Stimulated activated CD4-positive, alpha-beta T cell treated with anti-CD3 and anti-CD28 coated beads, TNF-alpha, amount 100 ng/mL, for 48 hours (primary cell): ENCODE results near the gene RXFP2.

ENCODE experiments used
- DNase-seq, 3 donors: peaks; one replicate each; pipeline ENCODE4 v3.0.0-alpha.2; 2020; ENCODE audit warnings: low read depth in 3 of 3

Gene RXFP2, protein sequence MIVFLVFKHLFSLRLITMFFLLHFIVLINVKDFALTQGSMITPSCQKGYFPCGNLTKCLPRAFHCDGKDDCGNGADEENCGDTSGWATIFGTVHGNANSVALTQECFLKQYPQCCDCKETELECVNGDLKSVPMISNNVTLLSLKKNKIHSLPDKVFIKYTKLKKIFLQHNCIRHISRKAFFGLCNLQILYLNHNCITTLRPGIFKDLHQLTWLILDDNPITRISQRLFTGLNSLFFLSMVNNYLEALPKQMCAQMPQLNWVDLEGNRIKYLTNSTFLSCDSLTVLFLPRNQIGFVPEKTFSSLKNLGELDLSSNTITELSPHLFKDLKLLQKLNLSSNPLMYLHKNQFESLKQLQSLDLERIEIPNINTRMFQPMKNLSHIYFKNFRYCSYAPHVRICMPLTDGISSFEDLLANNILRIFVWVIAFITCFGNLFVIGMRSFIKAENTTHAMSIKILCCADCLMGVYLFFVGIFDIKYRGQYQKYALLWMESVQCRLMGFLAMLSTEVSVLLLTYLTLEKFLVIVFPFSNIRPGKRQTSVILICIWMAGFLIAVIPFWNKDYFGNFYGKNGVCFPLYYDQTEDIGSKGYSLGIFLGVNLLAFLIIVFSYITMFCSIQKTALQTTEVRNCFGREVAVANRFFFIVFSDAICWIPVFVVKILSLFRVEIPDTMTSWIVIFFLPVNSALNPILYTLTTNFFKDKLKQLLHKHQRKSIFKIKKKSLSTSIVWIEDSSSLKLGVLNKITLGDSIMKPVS

DNA sequence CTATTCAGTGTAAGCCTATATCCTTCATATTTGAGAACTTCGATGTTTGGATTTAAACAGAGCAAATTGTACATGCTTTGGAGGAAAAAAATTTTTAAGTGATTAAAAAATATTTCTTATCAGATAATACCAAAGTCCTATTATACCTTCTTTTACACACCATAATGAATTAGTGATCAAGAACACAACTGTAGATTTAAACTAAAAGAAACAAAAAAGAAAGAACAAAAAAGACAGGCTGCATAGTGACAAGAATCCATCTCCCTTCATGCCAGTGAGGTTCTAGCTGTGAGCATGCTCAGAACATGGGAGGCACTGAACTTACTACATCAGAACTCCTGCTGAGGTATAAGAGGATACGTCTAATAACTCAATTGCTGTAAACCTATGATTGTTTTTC, at the start of gene RXFP2:
Gene RXFP2, plus strand, starts transcription at position 301 of the 400 bp plus-strand sequence. Its CDS starts 87 bp downstream, at position 388.
- no peak for DNase-seq

DNA sequence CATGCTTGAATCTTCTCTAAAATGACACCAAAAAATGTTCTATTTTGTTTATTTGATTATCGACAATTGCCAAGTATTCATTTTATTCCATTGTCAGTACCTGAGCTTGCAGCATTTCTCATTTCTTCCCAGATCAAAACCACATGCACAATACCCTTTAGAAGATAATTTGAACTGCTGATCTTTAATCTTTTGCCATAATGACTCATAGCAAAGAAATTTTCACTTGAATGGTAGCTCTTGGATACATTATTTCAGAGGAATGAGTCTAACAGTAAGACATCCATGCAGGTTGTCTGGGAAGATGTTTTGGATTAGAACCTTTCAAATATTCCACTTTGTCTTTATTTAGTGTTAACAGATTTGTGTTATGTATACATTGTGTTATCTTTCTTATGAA, 42.0 kb upstream of the RXFP2 start:
- no peak for DNase-seq

DNA sequence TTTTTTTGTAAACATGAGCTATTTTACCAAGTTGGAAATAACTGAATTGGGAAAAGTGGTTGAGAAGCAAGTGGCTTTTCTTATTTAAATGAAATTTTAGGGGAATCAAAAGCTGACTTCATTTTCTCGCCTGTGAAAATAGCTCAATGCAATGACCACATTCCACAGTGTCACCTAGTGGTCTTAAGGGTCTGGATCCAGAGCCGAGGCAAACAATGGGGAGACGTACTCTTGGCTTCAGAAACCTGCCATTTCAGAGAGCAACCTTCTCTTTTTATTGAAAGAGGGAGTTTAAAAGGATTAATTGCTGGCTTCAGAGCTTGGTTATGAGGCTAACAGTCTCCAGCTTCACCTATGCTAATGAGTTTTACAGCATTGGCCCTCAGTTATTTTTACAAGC, 39.7 kb upstream of the RXFP2 start:
- DNase-seq: no peak

DNA sequence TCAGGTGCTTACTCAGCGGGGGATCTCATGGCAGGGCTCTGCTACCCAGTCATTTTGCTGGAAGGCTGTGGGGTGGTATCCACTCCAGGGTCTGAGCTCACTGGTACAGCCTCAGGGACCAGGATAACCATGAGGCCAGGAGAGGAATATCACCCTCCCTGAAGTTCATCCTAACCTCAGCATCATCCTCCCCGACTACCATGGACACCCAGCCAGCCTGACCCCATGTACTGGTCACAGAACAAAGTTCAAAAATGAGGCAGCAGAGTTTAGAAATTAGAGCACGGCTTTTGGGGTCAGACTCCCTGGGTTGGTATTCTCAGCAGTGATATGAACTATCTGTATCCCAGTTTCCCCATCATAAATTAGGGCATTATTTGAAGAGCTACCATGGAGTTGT, 35.5 kb upstream of the RXFP2 start:
- DNase-seq: no peak

DNA sequence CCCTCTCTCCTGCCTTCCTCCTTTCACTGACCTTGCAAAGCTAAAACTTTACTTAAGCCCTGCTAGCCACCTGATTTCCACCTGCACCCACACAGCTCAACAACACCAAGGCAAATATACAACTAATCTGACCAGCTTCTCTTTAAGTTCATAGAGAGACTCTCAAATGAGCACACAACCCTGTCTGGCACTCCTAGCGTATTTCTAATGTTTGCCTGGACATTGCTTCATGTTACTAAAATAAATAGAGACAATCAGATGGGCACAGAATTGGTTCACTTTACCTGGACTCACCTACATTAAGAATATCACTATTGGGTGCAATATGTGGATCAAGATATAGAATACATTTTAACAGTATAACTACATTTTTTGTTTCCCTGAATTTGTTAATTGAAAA, 33.2 kb upstream of the RXFP2 start:
- no peak for DNase-seq

DNA sequence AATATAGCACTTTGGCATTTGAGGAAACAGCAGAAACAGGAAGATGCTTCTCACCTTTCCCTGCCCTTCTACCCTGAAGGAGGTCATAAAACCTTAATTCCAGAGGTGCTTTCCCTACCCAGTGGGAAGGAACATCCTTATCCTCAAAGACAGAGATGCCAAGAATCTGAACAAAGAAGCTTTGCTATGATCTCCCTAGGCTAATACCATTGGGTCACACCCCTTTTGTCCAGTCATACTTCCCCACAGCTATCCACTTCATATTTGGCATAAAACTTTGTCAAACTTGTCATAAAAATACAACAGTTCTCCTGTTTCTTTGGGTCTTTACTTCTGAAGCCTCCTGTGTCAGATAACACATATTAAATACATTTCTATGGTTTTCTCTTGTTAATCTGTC, 21.7 kb upstream of the RXFP2 start:
- DNase-seq: no peak

DNA sequence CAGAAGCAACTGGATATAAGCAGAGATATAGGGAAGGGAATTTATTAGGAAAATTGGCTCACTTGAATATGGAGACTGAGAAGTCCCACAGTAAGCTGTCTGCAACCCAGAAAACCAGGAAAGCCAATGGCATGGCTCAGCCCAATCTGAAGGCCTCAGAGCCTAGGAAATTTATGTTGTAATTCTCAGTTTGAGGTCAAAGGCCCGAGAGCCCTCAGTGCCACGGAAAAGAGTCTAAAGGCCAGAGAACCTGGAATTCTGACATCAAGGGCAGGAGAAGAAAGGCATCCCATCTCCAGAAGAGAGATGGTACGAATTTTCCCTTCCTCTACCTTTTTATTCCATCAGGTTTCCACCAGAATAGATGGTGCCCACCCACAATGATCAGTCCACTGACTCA, 20.1 kb upstream of the RXFP2 start:
- DNase-seq: no peak

DNA sequence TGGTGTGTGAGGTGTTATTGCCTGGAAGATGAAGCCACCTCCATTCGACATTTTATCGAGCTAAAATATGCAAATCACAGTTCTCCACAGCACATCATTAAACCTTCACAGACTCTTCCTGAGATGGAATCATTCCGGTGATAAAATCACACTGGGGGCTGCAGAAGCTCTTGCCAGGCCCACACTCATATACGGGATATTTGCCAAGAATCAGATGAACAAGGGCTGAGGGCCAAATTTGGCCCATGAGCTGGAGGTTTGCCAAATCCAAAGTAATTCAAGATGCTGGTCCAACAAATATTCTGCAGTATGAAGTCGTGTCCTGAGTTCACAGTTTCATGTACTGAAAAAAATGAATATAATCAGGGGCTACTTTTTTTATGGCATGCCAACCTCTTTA, 16.7 kb upstream of the RXFP2 start:
- no peak for DNase-seq

DNA sequence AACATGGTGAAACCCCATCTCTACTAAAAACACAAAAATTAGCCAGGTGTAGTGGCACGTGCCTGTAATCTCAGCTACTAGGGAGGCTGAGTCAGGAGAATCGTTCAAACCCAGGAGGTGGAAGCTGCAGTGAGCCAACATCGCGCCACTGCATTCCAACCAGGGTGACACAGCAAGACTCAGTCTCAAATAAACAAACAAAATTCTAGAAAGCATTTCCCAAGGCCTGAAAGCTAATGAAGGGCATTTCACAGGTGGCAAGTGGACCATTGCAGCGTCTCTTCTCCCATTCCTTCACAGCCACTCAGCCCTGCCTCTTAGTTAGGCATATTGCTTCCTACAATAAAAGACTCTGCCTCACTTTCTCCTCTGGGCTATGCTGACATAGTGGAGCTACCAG, 13.5 kb upstream of the RXFP2 start:
- DNase-seq: no peak

DNA sequence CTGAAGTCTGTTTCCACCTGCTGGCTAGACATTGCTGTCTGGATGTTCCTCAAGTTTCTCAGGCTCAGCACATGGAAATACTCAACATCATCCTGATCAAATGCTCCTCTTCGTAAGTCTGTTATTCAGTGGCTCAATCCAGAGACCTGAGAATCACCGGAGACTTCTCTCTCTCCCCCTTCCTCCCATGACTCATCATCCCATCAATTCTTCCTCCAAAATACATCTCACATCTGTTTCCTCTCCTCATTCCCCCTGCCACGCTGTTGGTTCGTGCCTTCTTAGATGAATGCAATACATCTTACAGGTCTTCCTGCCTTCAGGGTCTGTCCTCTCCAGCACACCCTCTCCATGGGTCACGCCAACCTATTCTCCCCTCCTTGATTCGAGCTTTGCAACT, 7.4 kb upstream of the RXFP2 start:
- no peak for DNase-seq

DNA sequence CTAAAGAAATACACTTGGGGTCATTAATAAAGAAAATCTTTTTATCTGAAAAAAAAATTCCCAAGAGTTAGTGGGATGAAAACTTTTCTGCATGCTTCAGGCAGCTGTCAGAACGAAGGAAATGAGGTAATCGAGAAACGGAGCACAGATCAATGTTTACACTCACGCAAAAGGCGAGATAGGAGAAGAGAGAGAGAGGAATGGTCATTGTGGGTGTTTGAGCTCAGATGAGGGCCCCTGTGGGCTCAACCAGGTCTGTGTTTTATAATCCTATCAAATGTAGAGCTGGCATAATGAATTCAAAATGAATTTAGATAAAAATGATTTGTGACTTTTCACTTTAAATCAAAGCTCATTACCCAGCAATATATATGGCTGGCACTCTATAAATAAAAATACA, 6.3 kb upstream of the RXFP2 start:
- no peak for DNase-seq

DNA sequence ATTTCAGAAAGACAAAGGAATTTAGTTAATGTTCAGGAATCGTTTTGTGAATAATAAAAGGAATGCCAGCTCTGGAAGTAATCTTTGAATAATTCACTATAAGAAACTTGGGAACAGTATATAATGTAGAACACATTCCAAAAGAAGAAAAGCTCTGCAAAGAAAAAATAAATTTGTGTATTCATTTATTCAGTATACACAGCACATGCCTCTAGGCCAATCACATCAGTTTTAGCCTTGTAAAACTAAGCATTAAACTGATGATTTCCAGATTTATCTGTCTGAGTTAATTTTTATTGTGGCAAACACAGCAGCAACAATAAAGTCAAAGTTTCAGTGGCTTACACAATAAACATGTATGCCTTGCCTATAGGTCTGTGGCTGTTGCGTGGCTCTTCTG, 5.7 kb upstream of the RXFP2 start:
- no peak for DNase-seq

DNA sequence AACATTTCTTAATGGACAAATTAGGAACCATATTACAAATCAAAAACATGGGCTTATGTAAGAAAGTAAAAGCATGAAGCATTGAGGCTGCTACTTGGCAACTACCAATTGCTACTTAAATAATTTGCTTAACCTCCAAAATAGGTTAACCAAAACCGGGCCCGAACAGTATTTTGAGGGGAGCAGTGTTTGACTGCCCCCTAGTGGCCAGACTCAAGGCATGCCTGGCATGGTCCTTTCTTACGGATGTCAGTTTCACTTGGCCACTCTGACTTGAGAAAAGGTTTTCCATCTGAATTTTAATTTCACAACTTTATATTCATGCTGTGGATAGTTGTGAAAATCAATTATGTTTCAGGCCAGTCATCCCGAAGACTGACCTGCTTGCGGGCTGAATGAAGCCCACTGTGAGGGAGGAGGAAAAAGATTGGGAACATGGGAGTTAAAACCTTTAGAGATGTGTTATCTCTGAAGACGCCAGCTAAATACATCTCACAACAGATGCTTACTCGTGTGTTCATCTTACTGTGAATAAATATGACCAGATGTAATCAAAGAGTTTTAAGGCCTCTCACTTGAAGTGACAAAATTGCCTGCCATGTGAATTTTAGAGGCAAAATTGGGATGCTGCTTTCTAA, 2.9 kb downstream of the RXFP2 start:
- peak; percentile 37 to 49 (median 46) for DNase-seq

DNA sequence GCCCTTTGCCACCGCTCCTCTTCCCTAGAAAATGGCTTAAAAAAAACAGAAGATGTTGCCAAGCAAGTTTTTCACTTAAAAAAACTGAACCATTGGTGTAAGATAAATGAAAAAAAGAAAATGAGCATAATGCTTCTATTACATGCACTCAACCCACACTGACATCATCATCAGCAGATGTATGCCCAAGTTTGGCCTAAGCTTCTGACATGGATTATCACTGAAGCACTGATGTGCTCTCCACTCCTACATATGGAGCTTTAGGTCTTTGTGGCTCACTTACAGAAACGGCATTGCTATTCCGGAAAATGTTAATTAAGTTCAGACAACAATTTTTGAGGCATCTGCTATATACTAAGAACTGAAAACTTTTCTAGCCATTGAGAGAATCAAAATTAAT, 8.0 kb downstream of the RXFP2 start:
- no peak for DNase-seq

DNA sequence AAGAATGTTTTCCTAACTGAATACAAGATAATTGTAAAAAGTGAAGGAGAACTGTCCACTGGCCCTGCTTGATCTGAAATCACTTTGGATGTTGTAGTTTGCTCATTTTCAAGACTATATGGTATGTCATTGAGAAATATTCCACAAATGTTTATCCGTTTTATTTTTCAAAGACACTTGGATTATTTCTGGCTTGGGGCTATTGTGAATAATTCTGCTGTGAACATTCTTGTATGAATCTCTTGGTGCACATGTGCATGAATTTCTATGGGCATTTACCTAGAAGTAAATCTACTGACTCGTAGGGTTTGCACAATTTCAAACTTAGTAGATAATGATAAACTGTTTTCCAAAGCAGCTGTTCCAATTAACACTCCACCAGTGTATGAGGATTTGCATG, 8.6 kb downstream of the RXFP2 start:
- DNase-seq: no peak

DNA sequence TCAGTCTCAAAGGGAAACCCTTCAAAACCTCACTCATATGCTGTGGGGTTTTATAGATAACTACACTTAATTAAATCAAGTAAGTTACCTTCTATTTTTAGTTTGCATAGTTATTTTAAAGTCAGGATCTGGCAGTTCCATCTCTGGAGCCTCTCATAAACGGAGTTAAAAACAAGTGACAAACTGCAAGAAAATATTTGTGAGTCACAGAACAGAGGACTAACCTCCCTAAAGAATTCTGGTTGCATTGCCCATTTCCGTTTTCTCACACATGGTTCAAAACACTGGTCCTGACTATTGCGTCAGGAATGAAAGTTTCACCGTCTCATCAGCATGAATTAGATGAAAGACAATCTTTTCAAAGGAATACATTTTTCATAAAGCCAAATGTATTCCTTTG, 10.6 kb downstream of the RXFP2 start:
- DNase-seq: no peak

DNA sequence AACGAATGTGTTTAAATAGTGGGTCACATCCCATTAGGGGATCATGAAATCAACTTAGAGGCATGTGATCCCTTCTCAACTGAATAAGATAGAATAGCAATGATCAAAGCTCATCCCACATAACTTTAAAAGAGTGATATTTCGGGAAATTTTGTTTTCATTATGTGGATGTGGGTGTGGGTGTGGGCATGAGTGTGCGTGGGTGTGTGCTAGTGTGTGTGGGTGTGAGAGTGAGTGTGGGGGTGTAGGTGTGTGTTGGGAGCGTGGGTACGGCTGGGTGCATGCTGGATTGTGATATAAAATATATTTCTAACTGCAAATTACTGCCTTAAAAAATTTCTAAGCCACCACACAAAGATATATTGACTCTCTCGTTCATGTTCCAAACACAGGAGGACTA, 15.9 kb downstream of the RXFP2 start:
- DNase-seq: no peak

DNA sequence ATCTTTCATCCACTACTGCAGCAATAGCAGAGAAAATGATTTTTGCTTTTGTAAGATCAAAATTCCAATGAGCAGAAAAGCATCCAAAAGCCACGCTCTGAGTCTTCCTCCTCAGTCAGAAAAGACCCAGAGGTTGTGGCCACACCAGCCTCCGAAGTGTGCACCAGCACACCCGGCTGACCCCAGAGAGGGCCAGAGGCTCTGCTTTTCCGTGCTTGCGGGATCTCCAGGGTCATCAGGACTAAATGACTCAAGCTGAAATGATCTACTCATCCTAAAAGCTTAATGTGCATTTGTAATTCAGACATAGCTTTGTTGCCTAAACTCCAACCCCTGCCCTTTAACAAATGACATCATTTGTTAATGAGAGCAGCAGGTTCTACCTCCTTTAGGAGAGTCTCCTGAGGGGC, 16.5 kb downstream of the RXFP2 start:
- DNase-seq: no peak

DNA sequence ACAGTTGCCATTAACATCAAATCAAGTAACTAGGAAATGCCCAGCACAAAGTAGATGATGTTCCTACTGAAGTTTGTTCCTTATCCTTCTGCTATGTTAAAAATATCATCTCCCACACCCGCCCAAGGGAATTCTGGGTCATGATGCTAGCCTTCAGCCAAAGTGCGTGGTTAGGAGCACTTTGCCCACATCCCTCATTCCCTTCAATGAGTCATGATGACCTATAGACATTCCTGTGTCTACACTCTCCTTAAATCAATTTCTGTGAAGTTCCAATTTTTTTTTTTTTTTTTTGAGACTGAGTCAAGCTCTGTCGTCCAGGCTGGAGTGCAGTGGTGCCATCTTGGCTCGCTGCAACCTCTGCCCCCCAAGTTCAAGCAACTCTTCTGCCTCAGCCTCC, 17.0 kb downstream of the RXFP2 start:
- no peak for DNase-seq

DNA sequence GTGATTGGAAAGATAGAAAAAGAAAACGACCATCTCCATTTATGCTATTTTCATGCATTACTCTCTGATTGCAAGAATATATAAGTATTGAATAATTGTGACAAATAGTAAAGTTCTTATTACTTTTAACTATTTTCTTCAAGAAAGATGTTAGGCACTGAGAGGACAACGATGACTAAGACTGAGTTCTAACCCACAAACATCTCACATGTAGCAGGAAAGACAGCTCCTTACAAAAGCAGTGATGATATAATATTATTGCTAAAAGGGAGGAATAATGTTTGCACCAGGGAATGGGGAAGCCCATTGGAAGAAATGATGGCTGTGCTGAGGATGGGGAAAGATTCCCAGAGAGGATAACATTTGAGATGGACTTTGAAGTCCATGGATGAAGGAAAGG, 22.6 kb downstream of the RXFP2 start:
- no peak for DNase-seq

DNA sequence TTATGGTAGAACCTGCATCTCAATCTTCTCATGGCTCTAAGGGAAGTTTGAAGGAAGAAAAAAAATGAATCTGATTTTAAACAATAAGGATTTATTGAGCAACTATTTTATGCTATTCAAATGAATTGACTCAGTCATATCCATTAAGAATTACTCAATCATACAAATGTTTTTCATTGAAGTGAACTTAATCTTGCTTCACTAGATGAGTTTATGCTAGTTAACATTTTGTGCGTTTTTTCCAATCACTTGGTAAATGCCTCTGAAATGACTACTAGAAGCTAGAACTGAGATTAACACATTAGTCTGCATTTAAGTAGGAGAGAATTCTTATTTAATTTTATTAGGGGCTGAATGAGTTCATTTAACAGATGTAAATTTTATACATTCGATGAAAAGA, 25.2 kb downstream of the RXFP2 start:
- no peak for DNase-seq

DNA sequence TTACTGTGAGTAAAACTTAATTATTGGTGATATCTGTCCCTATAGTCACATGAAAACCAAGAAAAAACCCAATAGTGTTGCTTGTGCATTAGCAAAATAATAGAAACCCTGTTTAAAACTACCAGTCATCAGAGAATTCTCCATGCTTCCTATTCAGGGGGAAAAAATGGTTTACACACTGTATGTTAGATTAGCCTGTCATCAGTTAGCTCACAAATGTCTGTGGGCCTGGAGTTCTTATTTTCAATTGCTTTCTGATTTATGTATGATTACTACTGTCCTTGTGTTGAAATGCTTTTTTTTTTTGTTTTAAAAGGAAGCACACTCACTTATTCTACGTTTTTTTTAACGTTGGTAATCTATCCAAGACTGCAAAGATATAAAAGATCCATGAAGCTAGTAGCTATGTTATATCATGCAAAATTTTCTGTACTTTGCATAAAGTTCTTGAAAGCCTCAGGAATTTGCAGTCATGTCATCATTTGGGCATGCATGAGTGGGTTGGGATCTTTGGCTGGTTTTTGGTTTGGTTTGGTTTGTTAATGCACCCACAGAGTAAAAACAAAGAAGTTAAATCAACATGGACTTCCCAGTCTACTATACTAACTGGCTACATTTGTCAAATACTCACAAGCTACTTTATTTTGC, 25.9 kb downstream of the RXFP2 start:
- no peak for DNase-seq
